ENCODE data around the gene PTGES2. TPM values are rescaled to one million over a fixed set of nuclear protein-coding genes. Genes with fewer than 3 reads are reported as not detected.

PTGES2 gene
- total and polyA plus RNA-seq, 2 of the 13 experiments (the other 11 are each of a cell fraction or from before 2014, with no cell fraction given): 63.7 to 79.8 TPM

GRCh38 chr9:128141604-128142003 lies 14.1 kb upstream of the PTGES2 start (continued):
- TF ChIP-seq, protein P1, sequence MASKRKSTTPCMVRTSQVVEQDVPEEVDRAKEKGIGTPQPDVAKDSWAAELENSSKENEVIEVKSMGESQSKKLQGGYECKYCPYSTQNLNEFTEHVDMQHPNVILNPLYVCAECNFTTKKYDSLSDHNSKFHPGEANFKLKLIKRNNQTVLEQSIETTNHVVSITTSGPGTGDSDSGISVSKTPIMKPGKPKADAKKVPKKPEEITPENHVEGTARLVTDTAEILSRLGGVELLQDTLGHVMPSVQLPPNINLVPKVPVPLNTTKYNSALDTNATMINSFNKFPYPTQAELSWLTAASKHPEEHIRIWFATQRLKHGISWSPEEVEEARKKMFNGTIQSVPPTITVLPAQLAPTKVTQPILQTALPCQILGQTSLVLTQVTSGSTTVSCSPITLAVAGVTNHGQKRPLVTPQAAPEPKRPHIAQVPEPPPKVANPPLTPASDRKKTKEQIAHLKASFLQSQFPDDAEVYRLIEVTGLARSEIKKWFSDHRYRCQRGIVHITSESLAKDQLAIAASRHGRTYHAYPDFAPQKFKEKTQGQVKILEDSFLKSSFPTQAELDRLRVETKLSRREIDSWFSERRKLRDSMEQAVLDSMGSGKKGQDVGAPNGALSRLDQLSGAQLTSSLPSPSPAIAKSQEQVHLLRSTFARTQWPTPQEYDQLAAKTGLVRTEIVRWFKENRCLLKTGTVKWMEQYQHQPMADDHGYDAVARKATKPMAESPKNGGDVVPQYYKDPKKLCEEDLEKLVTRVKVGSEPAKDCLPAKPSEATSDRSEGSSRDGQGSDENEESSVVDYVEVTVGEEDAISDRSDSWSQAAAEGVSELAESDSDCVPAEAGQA (IDR thresholded peaks at IDR 0.05; ENCODE audit: low read depth): no peak
- TF ChIP-seq, protein P1 (CRISPR knock-in tag; IDR thresholded peaks at IDR 0.05; ENCODE audit: borderline replicate concordance): no peak
- TF ChIP-seq ZNF589 (CRISPR knock-in tag; conservative IDR thresholded peaks at IDR 0.05): no peak

DNA sequence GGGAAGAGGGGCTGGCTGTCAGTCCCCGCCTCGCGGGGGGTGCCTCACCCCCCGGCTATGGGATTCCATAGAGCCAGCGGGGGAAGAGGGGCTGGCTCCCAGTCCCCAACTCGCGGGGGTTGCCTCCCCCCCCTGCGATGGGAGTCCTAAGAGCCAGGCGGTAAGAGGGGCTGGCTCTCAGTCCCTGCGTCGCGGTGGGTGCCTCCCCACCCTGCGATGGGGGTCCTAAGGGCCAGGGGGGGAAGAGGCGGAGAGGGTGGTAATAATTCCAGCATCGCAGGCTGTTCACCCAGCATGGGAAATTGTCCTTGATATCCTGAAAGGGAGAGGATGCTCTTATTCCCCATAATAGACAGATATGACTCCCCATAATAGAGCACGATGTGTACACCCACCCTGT lies 12.1 kb upstream of the PTGES2 start:
- no TSS peak for BruUV-seq (replicated peaks)
- Histone ChIP-seq H3K4me2 (ENCODE audit: low read depth, low read length) (no peak overlapping the region), H3K9me3 (ENCODE audit: low read length) (no peaks in the 10 kb centered on the region), H3K27ac (ENCODE audit: extremely low read length, insufficient read depth, low read length) (no peak overlapping the region), H3K27me3 (ENCODE audit: control insufficient read depth in 1 of 2, insufficient read depth in 2 of 2, low read length in 2 of 2) (peaks cover 0 to 6% of the 10 kb centered on the region in 2 experiments; a peak in 1 of 5 replicates), H2AFZ (ENCODE audit: low read length) (no peak overlapping the region), H3K9ac (ENCODE audit: insufficient read depth, low read depth, low read length) (no peak overlapping the region), H3K79me2 (ENCODE audit: insufficient read depth, low read length) (no peaks in the 10 kb centered on the region), H4K20me1 (ENCODE audit: insufficient read depth, low read length) (no peaks in the 10 kb centered on the region), H3K4me1 (ENCODE audit: insufficient read depth, low read length) (peaks cover 49% of the 10 kb centered on the region), H3K4me3 (replicated peaks in 1 of 3; ENCODE audit: insufficient read depth in 1 of 3, low read depth in 2 of 3, low read length in 3 of 3) (no peak overlapping the region), H3K36me3 (replicated peaks in 1 of 2; ENCODE audit: control insufficient read depth in 1 of 2, insufficient read depth in 2 of 2, low read length in 2 of 2) (no peaks in the 10 kb centered on the region)
- in situ Hi-C loops (cut with HindIII; ENCODE audit: extremely low pct_ligation_motif_present, low pct_unique_long_range_greater_than_20kb) (no loop called here), intact Hi-C loops (cut with micrococcal nuclease; ENCODE audit: unreplicated experiment) (no loop called here)
- FAIRE-seq (no peak), ATAC-seq (no peak), DNase-seq (ENCODE audit: low spot score) (no peak)
- 97% methylated on average over 4 of the region's 16 CpGs for WGBS (ENCODE audit: low lambda C conversion rate)
- POLR2A ChIA-PET: no interaction called here
- CTCF ChIA-PET (ENCODE audit: low intra/inter-chr PET ratio, low total read pairs): no interaction called here
- TF ChIP-seq ZBTB38 (CRISPR knock-in tag; IDR thresholded peaks at IDR 0.05) (no peak), MXD4 (CRISPR knock-in tag; IDR thresholded peaks at IDR 0.05) (no peak), ZFP62 (CRISPR knock-in tag; IDR thresholded peaks at IDR 0.05) (no peak), ZEB1 (IDR thresholded peaks at IDR 0.05; ENCODE audit: insufficient replicate concordance, low read depth) (no peak), RXRA (CRISPR knock-in tag; IDR thresholded peaks at IDR 0.05) (no peak), NFKB2 (CRISPR knock-in tag; IDR thresholded peaks at IDR 0.05; ENCODE audit: borderline replicate concordance) (no peak), ZNF143 (CRISPR knock-in tag; IDR thresholded peaks at IDR 0.05) (no peak), ZNF546 (CRISPR knock-in tag; conservative IDR thresholded peaks at IDR 0.05) (no peak), NCOA1 (CRISPR knock-in tag; IDR thresholded peaks at IDR 0.05) (no peak), MXI1 (IDR thresholded peaks at IDR 0.05; ENCODE audit: borderline replicate concordance, low read depth, low read length) (no peak)
